Measurements from ENCODE around the gene CCDC179.

CCDC179 gene

DNA sequence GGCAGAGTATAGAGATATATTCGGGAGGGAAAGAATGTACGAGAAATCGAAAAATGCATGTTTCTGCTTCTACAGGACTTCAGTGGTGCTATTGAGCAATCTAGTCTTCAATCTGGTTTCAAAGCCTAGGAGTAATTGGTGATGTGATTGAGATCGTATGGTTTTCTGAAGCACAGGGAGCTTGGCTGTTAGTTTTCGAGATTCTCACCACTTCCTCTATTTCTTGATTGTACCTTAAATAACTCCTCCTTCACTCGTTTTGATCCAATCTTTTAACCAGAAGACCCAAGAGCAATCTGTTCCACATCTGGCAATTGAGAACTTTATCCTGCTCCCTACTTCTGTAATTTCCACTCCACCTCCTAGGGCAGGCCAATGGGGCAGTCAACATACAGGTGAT lies 518 bp downstream of the CCDC179 start (continued):
- no peak for TF ChIP-seq ARNTL (CRISPR knock-in tag; IDR thresholded peaks at IDR 0.05; ENCODE audit: borderline replicate concordance, low read depth)
- no peak for TF ChIP-seq ZFP30 (CRISPR knock-in tag; IDR thresholded peaks at IDR 0.05)
- TF ChIP-seq ISL1 (CRISPR knock-in tag; IDR thresholded peaks at IDR 0.05) = no peak
- TF ChIP-seq ZFP3 (CRISPR knock-in tag; IDR thresholded peaks at IDR 0.05) = no peak
- no peak for TF ChIP-seq ZC3H10 (CRISPR knock-in tag; IDR thresholded peaks at IDR 0.05)
- TF ChIP-seq PPARA (CRISPR knock-in tag; IDR thresholded peaks at IDR 0.05; ENCODE audit: borderline replicate concordance) = no peak
- no peak for TF ChIP-seq ZNF8 (CRISPR knock-in tag; IDR thresholded peaks at IDR 0.05)
- no peak for TF ChIP-seq SNAI2 (CRISPR knock-in tag; IDR thresholded peaks at IDR 0.05)
- TF ChIP-seq, protein P1, sequence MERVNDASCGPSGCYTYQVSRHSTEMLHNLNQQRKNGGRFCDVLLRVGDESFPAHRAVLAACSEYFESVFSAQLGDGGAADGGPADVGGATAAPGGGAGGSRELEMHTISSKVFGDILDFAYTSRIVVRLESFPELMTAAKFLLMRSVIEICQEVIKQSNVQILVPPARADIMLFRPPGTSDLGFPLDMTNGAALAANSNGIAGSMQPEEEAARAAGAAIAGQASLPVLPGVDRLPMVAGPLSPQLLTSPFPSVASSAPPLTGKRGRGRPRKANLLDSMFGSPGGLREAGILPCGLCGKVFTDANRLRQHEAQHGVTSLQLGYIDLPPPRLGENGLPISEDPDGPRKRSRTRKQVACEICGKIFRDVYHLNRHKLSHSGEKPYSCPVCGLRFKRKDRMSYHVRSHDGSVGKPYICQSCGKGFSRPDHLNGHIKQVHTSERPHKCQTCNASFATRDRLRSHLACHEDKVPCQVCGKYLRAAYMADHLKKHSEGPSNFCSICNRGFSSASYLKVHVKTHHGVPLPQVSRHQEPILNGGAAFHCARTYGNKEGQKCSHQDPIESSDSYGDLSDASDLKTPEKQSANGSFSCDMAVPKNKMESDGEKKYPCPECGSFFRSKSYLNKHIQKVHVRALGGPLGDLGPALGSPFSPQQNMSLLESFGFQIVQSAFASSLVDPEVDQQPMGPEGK (CRISPR knock-in tag; IDR thresholded peaks at IDR 0.05; ENCODE audit: borderline replicate concordance) = no peak

DNA sequence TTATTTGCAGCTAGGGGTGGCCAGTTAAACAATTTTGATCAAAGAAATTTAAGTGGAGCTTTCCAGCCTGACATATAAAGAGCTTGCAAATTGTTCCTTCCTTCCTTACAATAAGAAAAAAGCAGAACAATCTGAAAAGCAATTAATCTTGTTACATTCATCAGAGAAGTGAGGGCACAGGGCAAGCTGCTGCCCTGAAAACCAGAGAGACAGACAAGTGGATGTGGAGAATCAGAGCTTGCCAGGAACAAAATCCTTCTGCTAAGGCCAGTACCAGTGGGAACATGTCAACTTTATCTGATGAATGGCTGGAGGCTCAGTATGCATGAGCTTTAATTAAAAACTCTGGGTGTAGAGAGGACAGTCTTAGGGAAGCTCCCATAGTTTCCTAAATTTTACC lies 8.8 kb downstream of the CCDC179 start:
- no peak for ATAC-seq
- no peak for TF ChIP-seq ZNF8 (CRISPR knock-in tag; IDR thresholded peaks at IDR 0.05)
- no peak for TF ChIP-seq ZNF70 (CRISPR knock-in tag; IDR thresholded peaks at IDR 0.05)
- TF ChIP-seq ISL1 (CRISPR knock-in tag; IDR thresholded peaks at IDR 0.05) = no peak
- no peak for TF ChIP-seq GLIS3 (CRISPR knock-in tag; IDR thresholded peaks at IDR 0.05)
- no peak for TF ChIP-seq SNAI2 (CRISPR knock-in tag; IDR thresholded peaks at IDR 0.05)

DNA sequence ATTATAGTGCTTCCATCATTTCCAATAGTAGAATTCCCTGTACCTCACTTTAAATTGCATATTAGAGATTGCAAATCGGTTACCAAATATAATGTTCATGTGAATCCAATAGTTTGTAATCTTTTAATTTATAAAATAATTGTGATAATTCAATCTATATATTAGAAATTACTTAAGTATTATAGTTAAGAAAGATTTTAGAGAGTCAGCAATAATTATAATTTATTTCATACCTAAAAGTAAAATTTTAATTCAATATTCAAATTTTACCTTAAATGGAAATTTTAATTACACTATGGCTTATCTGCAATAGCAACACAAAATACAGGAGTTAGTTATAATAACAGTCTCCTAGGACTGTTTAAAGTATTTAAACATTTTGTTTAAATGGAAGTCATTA lies 13.5 kb downstream of the CCDC179 start:
- TF ChIP-seq ZNF70 (CRISPR knock-in tag; IDR thresholded peaks at IDR 0.05) (no peak), ISL1 (CRISPR knock-in tag; IDR thresholded peaks at IDR 0.05) (no peak), ESRRG (CRISPR knock-in tag; IDR thresholded peaks at IDR 0.05) (no peak), TOX (CRISPR knock-in tag; IDR thresholded peaks at IDR 0.05; ENCODE audit: borderline replicate concordance) (no peak), SNAI2 (CRISPR knock-in tag; IDR thresholded peaks at IDR 0.05) (no peak), BACH2 (CRISPR knock-in tag; IDR thresholded peaks at IDR 0.05; ENCODE audit: borderline replicate concordance) (no peak), ZNF8 (CRISPR knock-in tag; IDR thresholded peaks at IDR 0.05) (no peak), RARB (CRISPR knock-in tag; IDR thresholded peaks at IDR 0.05) (no peak), TCF4 (CRISPR knock-in tag; IDR thresholded peaks at IDR 0.05; ENCODE audit: borderline replicate concordance) (no peak), ZC3H10 (CRISPR knock-in tag; IDR thresholded peaks at IDR 0.05) (no peak), ZNF565 (CRISPR knock-in tag; conservative IDR thresholded peaks at IDR 0.05; ENCODE audit: low read depth) (no peak), OSR1 (CRISPR knock-in tag; IDR thresholded peaks at IDR 0.05) (no peak), GLIS3 (CRISPR knock-in tag; IDR thresholded peaks at IDR 0.05) (no peak)
- TF ChIP-seq, protein P2, sequence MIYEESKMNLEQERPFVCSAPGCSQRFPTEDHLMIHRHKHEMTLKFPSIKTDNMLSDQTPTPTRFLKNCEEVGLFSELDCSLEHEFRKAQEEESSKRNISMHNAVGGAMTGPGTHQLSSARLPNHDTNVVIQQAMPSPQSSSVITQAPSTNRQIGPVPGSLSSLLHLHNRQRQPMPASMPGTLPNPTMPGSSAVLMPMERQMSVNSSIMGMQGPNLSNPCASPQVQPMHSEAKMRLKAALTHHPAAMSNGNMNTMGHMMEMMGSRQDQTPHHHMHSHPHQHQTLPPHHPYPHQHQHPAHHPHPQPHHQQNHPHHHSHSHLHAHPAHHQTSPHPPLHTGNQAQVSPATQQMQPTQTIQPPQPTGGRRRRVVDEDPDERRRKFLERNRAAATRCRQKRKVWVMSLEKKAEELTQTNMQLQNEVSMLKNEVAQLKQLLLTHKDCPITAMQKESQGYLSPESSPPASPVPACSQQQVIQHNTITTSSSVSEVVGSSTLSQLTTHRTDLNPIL (CRISPR knock-in tag; IDR thresholded peaks at IDR 0.05; ENCODE audit: low read depth) = no peak
- TF ChIP-seq, protein P3, sequence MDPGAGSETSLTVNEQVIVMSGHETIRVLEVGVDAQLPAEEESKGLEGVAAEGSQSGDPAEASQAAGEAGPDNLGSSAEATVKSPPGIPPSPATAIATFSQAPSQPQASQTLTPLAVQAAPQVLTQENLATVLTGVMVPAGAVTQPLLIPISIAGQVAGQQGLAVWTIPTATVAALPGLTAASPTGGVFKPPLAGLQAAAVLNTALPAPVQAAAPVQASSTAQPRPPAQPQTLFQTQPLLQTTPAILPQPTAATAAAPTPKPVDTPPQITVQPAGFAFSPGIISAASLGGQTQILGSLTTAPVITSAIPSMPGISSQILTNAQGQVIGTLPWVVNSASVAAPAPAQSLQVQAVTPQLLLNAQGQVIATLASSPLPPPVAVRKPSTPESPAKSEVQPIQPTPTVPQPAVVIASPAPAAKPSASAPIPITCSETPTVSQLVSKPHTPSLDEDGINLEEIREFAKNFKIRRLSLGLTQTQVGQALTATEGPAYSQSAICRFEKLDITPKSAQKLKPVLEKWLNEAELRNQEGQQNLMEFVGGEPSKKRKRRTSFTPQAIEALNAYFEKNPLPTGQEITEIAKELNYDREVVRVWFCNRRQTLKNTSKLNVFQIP (CRISPR knock-in tag; IDR thresholded peaks at IDR 0.05; ENCODE audit: borderline replicate concordance, low read depth) = no peak
- TF ChIP-seq, protein P1 (CRISPR knock-in tag; IDR thresholded peaks at IDR 0.05; ENCODE audit: borderline replicate concordance) = no peak
- TF ChIP-seq, protein P4, sequence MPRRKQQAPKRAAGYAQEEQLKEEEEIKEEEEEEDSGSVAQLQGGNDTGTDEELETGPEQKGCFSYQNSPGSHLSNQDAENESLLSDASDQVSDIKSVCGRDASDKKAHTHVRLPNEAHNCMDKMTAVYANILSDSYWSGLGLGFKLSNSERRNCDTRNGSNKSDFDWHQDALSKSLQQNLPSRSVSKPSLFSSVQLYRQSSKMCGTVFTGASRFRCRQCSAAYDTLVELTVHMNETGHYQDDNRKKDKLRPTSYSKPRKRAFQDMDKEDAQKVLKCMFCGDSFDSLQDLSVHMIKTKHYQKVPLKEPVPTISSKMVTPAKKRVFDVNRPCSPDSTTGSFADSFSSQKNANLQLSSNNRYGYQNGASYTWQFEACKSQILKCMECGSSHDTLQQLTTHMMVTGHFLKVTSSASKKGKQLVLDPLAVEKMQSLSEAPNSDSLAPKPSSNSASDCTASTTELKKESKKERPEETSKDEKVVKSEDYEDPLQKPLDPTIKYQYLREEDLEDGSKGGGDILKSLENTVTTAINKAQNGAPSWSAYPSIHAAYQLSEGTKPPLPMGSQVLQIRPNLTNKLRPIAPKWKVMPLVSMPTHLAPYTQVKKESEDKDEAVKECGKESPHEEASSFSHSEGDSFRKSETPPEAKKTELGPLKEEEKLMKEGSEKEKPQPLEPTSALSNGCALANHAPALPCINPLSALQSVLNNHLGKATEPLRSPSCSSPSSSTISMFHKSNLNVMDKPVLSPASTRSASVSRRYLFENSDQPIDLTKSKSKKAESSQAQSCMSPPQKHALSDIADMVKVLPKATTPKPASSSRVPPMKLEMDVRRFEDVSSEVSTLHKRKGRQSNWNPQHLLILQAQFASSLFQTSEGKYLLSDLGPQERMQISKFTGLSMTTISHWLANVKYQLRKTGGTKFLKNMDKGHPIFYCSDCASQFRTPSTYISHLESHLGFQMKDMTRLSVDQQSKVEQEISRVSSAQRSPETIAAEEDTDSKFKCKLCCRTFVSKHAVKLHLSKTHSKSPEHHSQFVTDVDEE (CRISPR knock-in tag; IDR thresholded peaks at IDR 0.05) = no peak
- TF ChIP-seq, protein P5, sequence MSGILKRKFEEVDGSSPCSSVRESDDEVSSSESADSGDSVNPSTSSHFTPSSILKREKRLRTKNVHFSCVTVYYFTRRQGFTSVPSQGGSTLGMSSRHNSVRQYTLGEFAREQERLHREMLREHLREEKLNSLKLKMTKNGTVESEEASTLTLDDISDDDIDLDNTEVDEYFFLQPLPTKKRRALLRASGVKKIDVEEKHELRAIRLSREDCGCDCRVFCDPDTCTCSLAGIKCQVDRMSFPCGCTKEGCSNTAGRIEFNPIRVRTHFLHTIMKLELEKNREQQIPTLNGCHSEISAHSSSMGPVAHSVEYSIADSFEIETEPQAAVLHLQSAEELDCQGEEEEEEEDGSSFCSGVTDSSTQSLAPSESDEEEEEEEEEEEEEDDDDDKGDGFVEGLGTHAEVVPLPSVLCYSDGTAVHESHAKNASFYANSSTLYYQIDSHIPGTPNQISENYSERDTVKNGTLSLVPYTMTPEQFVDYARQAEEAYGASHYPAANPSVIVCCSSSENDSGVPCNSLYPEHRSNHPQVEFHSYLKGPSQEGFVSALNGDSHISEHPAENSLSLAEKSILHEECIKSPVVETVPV (CRISPR knock-in tag; IDR thresholded peaks at IDR 0.05) = no peak
- no peak for ATAC-seq

All from SK-N-SH treated with all-trans-retinoic acid at 6 μM for 48 hours (cell line).